ENCODE measurements around the gene TCF7L2. TPM values are rescaled to one million over a fixed set of nuclear protein-coding genes. Genes with fewer than 3 reads are reported as not detected.

The TCF7L2 gene
- total and polyA plus RNA-seq, 9 of the 15 experiments (the other 6 are each of a cell fraction or from before 2014, with no cell fraction given) = 0.32 to 2.8 (median 0.92) TPM

DNA sequence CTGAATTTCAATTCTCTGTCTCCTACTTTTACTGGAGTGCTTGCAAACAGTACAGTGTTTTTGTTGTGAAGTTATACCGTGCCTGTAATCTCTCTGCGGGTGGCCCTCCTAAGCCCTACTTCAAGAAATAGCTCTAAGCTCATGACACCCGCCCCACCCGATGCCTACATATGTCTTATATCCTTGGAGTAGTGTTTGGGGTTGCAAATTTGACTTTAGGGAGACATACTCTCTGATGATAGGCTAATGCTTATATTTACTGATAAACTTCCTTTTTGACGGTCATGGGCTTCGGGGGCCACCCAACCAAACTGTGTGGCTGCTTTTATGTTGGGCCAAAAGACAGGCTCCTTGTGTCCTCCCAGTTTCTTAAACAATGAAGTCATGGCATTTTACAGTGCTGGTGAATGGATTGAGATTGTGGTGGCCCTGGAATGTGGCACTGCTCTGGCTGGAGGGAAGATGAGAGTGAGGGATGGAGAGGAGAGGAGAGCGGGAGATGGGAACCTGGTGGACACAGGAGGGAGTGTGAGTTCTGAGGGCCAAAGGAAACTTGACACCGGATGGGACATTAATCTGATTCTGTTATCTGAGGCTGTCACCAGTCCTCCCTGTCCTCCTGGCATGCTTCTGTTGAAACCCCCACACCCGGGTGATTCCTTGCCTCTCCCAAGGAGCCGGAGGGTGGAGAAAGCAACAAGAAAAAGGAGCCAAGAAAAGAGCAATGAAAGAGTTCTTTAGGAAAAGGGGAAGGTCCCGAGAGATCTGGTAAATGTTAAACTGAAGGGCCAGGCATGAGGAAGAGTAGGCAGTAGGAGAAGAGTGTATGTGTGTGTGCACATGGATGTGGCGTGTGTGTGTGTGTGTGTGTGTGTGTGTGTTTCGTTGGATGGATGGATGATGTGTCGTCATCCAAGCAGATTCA, 113.3 kb downstream of the TCF7L2 start (continued):
- TF ChIP-seq CBX8 (IDR thresholded peaks at IDR 0.05; ENCODE audit: borderline replicate concordance, extremely low read depth, low read depth, low read length, poor library complexity, severe bottlenecking) (no peak), MCM3 (IDR thresholded peaks at IDR 0.05) (no peak), ZKSCAN3 (CRISPR knock-in tag; IDR thresholded peaks at IDR 0.05) (no peak), EGR1 (conservative IDR thresholded peaks at IDR 0.05) (no peak), POU5F1 (IDR thresholded peaks at IDR 0.05; ENCODE audit: borderline replicate concordance, low read depth, low read length, partially characterized antibody) (no peak), NFE2L1 (tag; IDR thresholded peaks at IDR 0.05; ENCODE audit: borderline replicate concordance, low read depth) (no peak), ZNF77 (CRISPR knock-in tag; IDR thresholded peaks at IDR 0.05) (no peak), MTA3 (IDR thresholded peaks at IDR 0.05; ENCODE audit: borderline replicate concordance) (peak; percentile 57; the same call in 1 of the 2 replicates), RBM14 (IDR thresholded peaks at IDR 0.05; ENCODE audit: borderline replicate concordance, insufficient read depth, low read depth, low read length) (no peak), BRF2 (IDR thresholded peaks at IDR 0.05; ENCODE audit: borderline replicate concordance, insufficient read depth, insufficient read length) (no peak), SMC3 (conservative IDR thresholded peaks at IDR 0.05; ENCODE audit: insufficient read depth, low read depth, low read length) (no peak), MECOM (CRISPR knock-in tag; IDR thresholded peaks at IDR 0.05) (no peak), FOXJ2 (tag; IDR thresholded peaks at IDR 0.05) (no peak), CHD2 (IDR thresholded peaks at IDR 0.05; ENCODE audit: low read depth, low read length) (no peak), ATF4 (CRISPR knock-in tag; IDR thresholded peaks at IDR 0.05) (no peak), HNRNPL (IDR thresholded peaks at IDR 0.05; ENCODE audit: low read depth, low read length) (no peak), ZNF277 (CRISPR knock-in tag; IDR thresholded peaks at IDR 0.05; ENCODE audit: borderline replicate concordance) (no peak), FOS (IDR thresholded peaks at IDR 0.05; ENCODE audit: extremely low read depth, insufficient read length) (no peak), NRF1 (conservative IDR thresholded peaks at IDR 0.05 in 1 of 2, IDR thresholded peaks at IDR 0.05 in 1 of 2) (no peak), TAL1 (IDR thresholded peaks at IDR 0.05) (peak; percentile 70), TCF7 (IDR thresholded peaks at IDR 0.05; ENCODE audit: borderline replicate concordance) (no peak), CBFA2T3 (IDR thresholded peaks at IDR 0.05) (peak; percentile 84)
- TF ChIP-seq, protein P1, sequence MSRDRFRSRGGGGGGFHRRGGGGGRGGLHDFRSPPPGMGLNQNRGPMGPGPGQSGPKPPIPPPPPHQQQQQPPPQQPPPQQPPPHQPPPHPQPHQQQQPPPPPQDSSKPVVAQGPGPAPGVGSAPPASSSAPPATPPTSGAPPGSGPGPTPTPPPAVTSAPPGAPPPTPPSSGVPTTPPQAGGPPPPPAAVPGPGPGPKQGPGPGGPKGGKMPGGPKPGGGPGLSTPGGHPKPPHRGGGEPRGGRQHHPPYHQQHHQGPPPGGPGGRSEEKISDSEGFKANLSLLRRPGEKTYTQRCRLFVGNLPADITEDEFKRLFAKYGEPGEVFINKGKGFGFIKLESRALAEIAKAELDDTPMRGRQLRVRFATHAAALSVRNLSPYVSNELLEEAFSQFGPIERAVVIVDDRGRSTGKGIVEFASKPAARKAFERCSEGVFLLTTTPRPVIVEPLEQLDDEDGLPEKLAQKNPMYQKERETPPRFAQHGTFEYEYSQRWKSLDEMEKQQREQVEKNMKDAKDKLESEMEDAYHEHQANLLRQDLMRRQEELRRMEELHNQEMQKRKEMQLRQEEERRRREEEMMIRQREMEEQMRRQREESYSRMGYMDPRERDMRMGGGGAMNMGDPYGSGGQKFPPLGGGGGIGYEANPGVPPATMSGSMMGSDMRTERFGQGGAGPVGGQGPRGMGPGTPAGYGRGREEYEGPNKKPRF (IDR thresholded peaks at IDR 0.05; ENCODE audit: low read depth, low read length) = no peak
